Stimulated activated CD4-positive, alpha-beta T cell treated with anti-CD3 and anti-CD28 coated beads, Interleukin-4, amount 100 ng/mL, for 24 hours (primary cell): ENCODE results near the gene PRDM16.
"Not testable (repeated sequence)": the region's sequence is repeated elsewhere in the genome, so short reads cannot be mapped to it uniquely, and the experiment has no call there.

Experiments used
- DNase-seq: peaks from one replicate; pipeline ENCODE4 v3.0.0-alpha.2; 2020

Gene PRDM16

GRCh38 chr1:3084726-3085125 lies 15.7 kb downstream of the PRDM16 start:
- DNase-seq: no peak

DNA sequence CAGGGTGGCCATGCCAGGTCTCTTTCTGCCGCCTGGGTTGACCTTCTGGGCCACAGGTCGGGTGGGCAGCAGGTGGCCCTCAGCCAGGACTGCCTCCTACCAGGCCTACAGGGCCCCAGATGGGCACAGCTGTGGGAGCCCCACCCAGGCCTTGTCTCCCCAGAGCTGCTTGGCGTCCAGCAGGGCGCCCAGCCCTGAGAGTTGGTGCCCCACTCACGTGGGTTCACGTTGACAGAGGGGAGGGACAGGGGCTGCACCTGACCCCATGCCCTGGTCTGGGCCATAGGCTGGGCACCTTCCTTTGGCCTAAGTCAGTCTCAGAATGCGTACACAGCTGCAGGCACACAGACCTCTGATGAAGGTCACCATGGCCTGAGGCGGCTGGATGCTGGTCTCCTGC lies 16.7 kb downstream of the PRDM16 start:
- no peak for DNase-seq

DNA sequence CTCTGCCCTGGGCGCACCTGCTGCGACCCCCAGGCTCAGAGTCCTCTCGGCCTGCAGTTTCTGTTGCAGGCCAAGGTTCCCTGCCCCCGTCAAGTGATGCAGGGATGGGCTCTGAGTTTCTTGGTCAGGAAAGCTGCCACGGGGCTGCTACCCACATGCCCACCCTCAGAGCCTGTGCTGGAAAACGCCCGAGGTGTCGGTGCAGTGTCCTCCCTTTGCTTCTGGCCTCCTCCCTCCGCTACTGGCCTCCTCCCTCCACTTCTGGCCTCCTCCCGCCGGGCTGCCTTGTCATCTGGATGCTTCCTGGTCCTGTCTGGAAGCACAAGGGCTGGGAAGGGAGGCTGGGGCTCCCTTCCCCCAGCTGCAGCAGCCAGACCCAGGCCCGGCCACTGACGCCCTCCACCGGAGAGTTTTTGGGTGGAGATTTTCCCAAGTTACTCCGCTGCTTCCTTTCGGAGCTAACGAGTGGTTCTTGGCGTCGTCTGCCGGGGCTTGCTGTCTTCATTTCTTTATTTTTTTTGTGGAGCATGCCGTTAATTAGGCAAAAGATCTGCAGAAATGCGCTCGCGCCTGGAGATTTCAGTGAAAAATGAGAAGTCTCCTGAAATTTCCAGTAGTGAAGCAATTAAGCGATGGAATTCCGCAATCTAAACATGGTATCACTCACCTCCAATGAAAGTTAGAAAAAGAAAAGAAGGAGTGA lies 17.4 kb downstream of the PRDM16 start:
- DNase-seq: no peak

DNA sequence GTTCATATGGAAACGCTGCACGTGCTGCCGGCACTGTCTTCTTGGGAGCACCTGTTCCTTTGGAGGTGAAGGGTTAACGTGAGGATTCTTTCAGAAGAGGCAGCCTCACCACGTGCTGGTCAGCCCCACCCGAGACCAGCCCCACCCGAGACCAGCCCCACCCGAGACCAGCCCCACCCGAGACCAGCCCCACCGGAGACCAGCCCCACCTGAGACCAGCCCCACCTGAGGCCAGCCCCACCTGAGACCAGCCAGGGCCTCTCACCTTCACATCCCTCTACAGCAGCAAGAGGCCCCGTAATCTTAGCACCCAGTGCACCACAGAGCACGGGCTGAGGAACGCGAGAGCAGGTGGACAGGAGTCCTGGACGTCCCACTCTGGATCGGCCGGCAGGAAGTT lies 18.0 kb downstream of the PRDM16 start:
- no peak for DNase-seq

- not testable (repeated sequence) for DNase-seq
Observed at GRCh38 chr1:3087946-3088668, 19.1 kb downstream of the PRDM16 start.

GRCh38 chr1:3089490-3089889 lies 20.5 kb downstream of the PRDM16 start:
- DNase-seq: no peak

DNA sequence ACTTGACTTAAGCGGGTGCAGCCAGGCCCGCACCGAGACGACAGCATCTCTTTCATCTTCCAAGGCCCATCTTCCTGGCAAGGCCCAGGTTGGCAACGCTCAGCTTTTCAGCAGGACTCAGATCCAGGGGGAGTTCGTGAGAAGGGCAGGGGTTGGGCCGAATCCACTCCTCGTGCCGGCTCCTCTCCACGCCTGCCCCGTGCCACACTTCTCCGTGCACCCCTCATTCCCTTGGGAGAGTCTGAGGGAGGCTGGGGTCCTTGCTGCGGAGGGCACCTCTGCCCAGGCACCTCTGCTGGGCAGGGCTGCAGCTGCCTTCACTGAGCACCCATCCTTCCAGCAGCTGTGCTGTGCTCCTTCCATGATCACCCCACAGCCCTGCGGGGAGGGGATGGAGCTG lies 22.3 kb downstream of the PRDM16 start:
- DNase-seq: no peak

DNA sequence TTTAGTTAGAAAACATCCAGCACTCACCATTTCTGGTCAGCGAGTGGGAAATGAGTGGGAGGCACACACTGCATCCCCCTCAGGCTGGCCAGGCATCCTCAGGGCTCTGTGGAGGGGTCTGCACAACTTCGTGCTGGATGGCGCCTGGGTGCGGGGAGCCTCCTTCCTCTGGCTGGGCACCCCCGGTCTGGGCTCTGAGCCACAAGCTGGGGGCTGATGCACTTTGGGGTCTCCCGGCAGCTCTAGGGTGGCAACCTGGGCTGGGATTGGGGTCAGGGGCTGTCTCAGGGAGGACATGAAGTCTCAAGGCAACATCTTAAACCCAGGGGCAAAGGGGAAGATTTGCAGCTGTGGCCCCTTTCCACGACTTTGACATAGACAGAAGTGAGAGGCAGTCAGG lies 23.5 kb downstream of the PRDM16 start:
- DNase-seq: no peak

GRCh38 chr1:3093898-3094626 lies 25.1 kb downstream of the PRDM16 start:
- DNase-seq: no peak

GRCh38 chr1:3094863-3095780 lies 26.1 kb downstream of the PRDM16 start:
- DNase-seq: no peak

GRCh38 chr1:3096345-3096744 lies 27.3 kb downstream of the PRDM16 start:
- DNase-seq: no peak

- no peak for DNase-seq
Observed at GRCh38 chr1:3097231-3097630, 28.2 kb downstream of the PRDM16 start.

DNA sequence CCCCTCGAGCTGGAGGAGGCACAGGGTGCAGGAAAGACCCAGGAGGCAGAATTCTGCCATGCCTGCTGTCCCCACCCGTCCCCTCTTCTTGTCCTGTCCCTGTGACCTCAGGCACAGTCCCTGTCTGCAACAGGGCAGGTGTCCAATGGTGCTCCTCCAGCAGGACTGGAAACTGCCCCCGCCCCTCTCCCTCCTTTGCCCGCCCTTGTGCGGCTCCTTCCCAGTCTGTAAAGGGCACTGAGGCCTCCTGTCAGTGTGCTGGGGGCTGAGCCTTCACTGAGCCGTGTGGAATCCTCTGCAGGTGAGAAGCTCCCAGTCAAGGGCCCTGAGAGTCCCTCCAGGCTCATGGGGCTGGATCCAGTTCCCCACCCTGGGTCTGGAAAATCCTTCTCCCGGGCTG lies 28.9 kb downstream of the PRDM16 start:
- DNase-seq: no peak

DNA sequence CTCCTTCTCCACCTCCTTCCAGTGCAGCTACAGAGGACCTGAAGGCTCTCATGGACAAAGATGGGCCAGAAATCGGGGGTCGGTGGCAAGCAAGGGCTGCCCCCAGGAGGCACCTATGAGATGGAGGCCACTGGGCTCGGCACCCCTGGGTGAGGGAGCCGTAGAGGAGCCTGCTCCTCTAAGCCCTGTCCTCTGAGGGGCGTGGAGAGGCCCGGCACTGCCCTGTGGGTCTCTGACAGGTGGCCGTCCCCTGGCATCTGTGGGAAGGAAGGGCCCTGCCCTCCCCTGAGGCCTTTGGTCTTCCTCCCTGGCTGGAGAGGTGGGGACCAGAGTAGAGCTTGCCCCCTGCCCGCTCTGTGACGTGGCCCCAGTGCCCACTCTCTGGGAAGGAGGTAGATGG lies 30.9 kb downstream of the PRDM16 start:
- DNase-seq: no peak

- DNase-seq: no peak
Observed at GRCh38 chr1:3101124-3101939, 32.3 kb downstream of the PRDM16 start.

DNA sequence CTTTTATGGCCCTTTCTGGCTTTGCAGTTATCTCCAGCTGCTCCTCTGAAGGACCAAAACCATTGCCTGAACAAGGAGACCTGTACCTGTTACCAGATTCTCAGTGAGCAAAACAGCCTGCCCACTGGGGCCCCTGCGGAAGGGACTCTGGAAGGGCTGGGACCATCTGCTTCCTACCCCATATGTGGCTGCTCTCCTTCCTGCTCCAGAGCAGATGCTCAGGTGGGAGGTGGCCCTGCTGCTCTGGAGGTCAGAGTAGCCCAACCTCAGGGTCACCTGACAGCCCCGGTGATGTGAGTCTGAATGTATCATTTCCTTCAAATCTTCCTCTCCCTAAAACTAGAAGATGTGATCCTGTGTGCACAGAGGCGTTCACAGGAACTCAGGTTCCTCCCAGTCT lies 33.6 kb downstream of the PRDM16 start:
- DNase-seq: no peak

- no peak for DNase-seq
Observed at GRCh38 chr1:3103967-3104677, 35.1 kb downstream of the PRDM16 start.

GRCh38 chr1:3105167-3105863 lies 36.3 kb downstream of the PRDM16 start:
- DNase-seq: no peak

GRCh38 chr1:3106216-3106615 lies 37.2 kb downstream of the PRDM16 start:
- no peak for DNase-seq

- DNase-seq: no peak
Observed at GRCh38 chr1:3107201-3107600, 38.2 kb downstream of the PRDM16 start.

DNA sequence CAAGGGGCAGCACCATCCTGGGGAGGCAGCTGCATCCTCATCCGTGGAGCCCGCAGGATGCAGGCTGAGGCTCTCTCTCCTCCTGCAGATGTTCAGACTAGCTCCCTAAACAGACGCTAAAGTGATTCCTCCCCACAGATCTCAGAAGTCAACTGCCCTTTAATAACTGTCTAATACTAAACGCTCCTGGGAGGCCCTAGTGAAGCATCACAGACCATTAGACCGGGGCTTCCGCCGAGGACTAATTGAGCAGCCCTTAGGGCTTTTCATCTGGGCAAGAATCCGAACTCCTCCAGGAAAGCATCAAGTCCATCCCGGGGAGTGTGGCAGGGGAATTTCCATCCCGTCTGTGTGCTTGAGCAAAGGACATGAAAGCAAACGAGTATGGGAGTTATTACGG lies 40.4 kb downstream of the PRDM16 start:
- DNase-seq: no peak
